Thyroid gland (tissue), 4 donors: Measurements from ENCODE around the gene CACNA1G.

Experiments used
- POLR2A ChIP-seq, 2 donors: fragments of 450-650 bp; IDR thresholded peaks; one replicate each; pipeline ENCODE4 v1.6.1; 2017; ENCODE audit warnings: antibody characterized with exemption in 2 of 2, mild to moderate bottlenecking in 2 of 2, moderate library complexity in 1 of 2
- TF ChIP-seq, protein P1 (sequence below), 6 experiments: fragments of 200-600 bp in 3 of 6; fragments of 450-650 bp in 3 of 6; sonication (generic) in 3 of 6; IDR thresholded peaks; one replicate each; pipeline ENCODE4 v1.5.1; 2016 to 2019; ENCODE audit warnings: antibody characterized with exemption in 6 of 6, mild to moderate bottlenecking in 2 of 6, inconsistent platforms in 1 of 6, moderate library complexity in 1 of 6

DNA sequence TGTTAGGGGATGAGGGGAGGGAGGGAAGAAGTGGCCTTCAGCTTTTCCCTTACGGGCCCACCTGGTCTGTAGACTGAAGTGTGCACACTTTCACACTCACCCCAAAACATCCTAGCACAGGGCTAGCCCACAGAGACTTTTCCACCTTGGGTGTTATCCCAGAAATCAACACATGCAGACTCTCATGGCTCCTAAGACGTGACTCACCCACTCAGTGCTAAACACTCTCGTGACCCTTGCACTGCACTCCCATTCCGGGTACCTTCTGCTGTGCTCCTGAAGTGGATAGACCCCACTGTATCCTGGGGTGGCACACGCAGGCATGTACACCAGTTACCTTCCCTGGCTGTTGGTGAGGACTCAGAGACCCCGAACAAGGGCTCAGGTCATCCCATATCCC is 51.1 kb downstream of the CACNA1G start:
- TF ChIP-seq, protein P1, sequence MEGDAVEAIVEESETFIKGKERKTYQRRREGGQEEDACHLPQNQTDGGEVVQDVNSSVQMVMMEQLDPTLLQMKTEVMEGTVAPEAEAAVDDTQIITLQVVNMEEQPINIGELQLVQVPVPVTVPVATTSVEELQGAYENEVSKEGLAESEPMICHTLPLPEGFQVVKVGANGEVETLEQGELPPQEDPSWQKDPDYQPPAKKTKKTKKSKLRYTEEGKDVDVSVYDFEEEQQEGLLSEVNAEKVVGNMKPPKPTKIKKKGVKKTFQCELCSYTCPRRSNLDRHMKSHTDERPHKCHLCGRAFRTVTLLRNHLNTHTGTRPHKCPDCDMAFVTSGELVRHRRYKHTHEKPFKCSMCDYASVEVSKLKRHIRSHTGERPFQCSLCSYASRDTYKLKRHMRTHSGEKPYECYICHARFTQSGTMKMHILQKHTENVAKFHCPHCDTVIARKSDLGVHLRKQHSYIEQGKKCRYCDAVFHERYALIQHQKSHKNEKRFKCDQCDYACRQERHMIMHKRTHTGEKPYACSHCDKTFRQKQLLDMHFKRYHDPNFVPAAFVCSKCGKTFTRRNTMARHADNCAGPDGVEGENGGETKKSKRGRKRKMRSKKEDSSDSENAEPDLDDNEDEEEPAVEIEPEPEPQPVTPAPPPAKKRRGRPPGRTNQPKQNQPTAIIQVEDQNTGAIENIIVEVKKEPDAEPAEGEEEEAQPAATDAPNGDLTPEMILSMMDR (IDR thresholded peaks at IDR 0.05): no peak
- TF ChIP-seq POLR2A (IDR thresholded peaks at IDR 0.05): no peak
